GM21723 (cell line): ENCODE results near the gene PDLIM5.
"Not testable (repeated sequence)": the region's sequence is repeated elsewhere in the genome, so short reads cannot be mapped to it uniquely, and the experiment has no call there.

Experiments
- ATAC-seq: cut with Tn5 transposase; IDR thresholded peaks from one replicate; pipeline ENCODE4 v1.9.1; 2021; ENCODE audit warnings: mild to moderate bottlenecking, moderate library complexity; ENCODE audit not compliant: unreplicated experiment

Gene PDLIM5

GRCh38 chr4:94639298-94639697, 187.6 kb downstream of the PDLIM5 start:
- no peak for ATAC-seq

- ATAC-seq, result no peak
Measured at GRCh38 chr4:94640151-94640550, 188.4 kb downstream of the PDLIM5 start.

- no peak for ATAC-seq
Measured at GRCh38 chr4:94641702-94642560, 190.2 kb downstream of the PDLIM5 start.

GRCh38 chr4:94642561-94642866, 190.8 kb downstream of the PDLIM5 start:
- no peak for ATAC-seq

GRCh38 chr4:94648699-94649098, 197.0 kb downstream of the PDLIM5 start:
- no peak for ATAC-seq

- ATAC-seq, result no peak
Measured at GRCh38 chr4:94649381-94650133, 197.8 kb downstream of the PDLIM5 start.

- ATAC-seq, result no peak
Measured at GRCh38 chr4:94650134-94650495, 198.4 kb downstream of the PDLIM5 start.

GRCh38 chr4:94650690-94651089, 198.9 kb downstream of the PDLIM5 start:
- no peak for ATAC-seq

GRCh38 chr4:94653095-94653649, 201.4 kb downstream of the PDLIM5 start:
- ATAC-seq, result no peak

GRCh38 chr4:94653984-94654609, 202.4 kb downstream of the PDLIM5 start:
- no peak for ATAC-seq

GRCh38 chr4:94654714-94655113, 203.0 kb downstream of the PDLIM5 start:
- ATAC-seq, result no peak

GRCh38 chr4:94660614-94661013, 208.9 kb downstream of the PDLIM5 start:
- ATAC-seq, result no peak

GRCh38 chr4:94665021-94665420, 213.3 kb downstream of the PDLIM5 start:
- not testable (repeated sequence) for ATAC-seq

GRCh38 chr4:94665500-94666404, 214.0 kb downstream of the PDLIM5 start:
- no peak for ATAC-seq

GRCh38 chr4:94668724-94669123, 217.0 kb downstream of the PDLIM5 start:
- ATAC-seq, result no peak

- no peak for ATAC-seq
Measured at GRCh38 chr4:94669672-94670664, 218.2 kb downstream of the PDLIM5 start.

GRCh38 chr4:94671113-94671512, 219.4 kb downstream of the PDLIM5 start:
- no peak for ATAC-seq

- ATAC-seq, result no peak
Measured at GRCh38 chr4:94673961-94674360, 222.2 kb downstream of the PDLIM5 start.

GRCh38 chr4:94676970-94677369, 225.2 kb downstream of the PDLIM5 start:
- no peak for ATAC-seq
